Measurements from ENCODE around the gene COL11A2.

DNA sequence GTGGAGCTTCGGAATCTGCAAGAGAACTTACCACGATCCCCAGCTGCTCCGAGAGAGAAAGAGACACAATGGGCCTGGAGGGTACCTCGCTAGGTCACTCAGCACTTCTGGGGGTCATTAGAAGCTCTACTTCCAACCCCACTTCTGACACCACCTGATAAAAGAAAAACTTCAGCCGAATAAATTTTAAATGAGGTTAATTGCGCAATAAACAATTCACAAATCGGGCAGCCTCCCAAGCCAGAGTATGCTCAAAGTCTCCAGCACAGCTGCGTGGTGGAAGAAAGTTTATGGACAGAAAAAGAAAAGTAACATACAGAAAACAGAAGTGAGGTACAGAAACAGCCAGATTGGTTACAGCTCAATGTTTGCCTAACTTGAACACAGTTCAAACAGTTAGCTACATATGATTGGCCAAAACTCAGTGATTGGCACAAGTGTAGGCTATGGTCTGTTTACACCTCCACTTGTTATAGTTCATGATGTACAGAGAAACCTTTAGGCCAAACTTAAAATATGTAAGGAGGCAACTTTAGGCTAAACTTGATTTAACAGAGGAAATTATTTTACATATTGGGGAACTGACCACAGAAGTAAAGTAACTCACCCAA lies 52.6 kb downstream of the COL11A2 start:
- TF ChIP-seq, protein P1, sequence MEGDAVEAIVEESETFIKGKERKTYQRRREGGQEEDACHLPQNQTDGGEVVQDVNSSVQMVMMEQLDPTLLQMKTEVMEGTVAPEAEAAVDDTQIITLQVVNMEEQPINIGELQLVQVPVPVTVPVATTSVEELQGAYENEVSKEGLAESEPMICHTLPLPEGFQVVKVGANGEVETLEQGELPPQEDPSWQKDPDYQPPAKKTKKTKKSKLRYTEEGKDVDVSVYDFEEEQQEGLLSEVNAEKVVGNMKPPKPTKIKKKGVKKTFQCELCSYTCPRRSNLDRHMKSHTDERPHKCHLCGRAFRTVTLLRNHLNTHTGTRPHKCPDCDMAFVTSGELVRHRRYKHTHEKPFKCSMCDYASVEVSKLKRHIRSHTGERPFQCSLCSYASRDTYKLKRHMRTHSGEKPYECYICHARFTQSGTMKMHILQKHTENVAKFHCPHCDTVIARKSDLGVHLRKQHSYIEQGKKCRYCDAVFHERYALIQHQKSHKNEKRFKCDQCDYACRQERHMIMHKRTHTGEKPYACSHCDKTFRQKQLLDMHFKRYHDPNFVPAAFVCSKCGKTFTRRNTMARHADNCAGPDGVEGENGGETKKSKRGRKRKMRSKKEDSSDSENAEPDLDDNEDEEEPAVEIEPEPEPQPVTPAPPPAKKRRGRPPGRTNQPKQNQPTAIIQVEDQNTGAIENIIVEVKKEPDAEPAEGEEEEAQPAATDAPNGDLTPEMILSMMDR (IDR thresholded peaks at IDR 0.05) = no peak
- no peak for TF ChIP-seq POLR2A (IDR thresholded peaks at IDR 0.05)
